Measurements from ENCODE around the gene GOT1. TPM values are rescaled to one million over a fixed set of nuclear protein-coding genes. Genes with fewer than 3 reads are reported as not detected.

GOT1 gene
- total RNA-seq, 4 donors from 2014 or later, result 45.8 to 65.1 (median 51.0) TPM

DNA sequence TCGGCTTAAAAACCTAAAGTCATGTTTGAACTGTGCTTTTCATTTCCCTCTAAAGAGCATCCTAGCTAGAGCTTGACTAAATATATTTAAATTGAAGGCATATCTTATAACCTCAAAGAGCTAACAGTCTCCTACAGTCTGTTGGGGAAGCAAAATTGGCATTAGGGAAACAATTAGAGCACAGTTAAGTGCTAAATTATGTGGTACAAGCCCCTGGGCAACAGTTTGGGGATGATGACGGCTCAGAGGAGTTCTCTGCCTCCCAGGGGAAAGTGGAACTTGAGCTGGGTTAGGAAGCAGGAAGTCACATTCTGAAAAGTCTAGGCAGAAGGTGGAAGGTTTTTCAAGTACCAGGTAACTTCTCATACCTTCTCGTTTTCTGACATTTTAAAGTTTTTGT lies 18.6 kb upstream of the GOT1 start:
- H3K4me3 ChIP-seq, result no peak overlapping the region
- WGBS, 2 donors, result 72 to 74% methylated on average over 3 of the region's 3 CpGs
- peaks cover 0 to 56% (median 0%) of the 10 kb centered on the region in 4 donors for H3K27me3 ChIP-seq
- intact Hi-C loops (cut with DNase I), result no loop called here
- H3K36me3 ChIP-seq, result no peaks in the 10 kb centered on the region
- no peaks in the 10 kb centered on the region for H3K4me1 ChIP-seq
- DNase-seq, result no peak
- H3K27ac ChIP-seq, result no peak overlapping the region
- no peaks in the 10 kb centered on the region for H3K9me3 ChIP-seq
- no peak for TF ChIP-seq CTCF (IDR thresholded peaks at IDR 0.05)
- no peak for TF ChIP-seq POLR2A (IDR thresholded peaks at IDR 0.05)

GRCh38 chr10:99444383-99445045 lies 14.1 kb upstream of the GOT1 start:
- 65 to 79% methylated on average over 8 to 15 of the region's 16 CpGs for WGBS, 2 donors
- Histone ChIP-seq H3K4me1 (no peaks in the 10 kb centered on the region), H3K27me3 (peaks cover 0 to 21% (median 0%) of the 10 kb centered on the region in 4 donors), H3K27ac (no peak overlapping the region), H3K4me3 (no peak overlapping the region), H3K36me3 (no peaks in the 10 kb centered on the region), H3K9me3 (no peaks in the 10 kb centered on the region)
- no peak for DNase-seq
- TF ChIP-seq CTCF (IDR thresholded peaks at IDR 0.05) (no peak), POLR2A (IDR thresholded peaks at IDR 0.05) (no peak)
- intact Hi-C loops (cut with DNase I), result no loop called here

GRCh38 chr10:99443500-99443899 lies 13.1 kb upstream of the GOT1 start:
- Histone ChIP-seq H3K4me3 (no peak overlapping the region), H3K4me1 (no peaks in the 10 kb centered on the region), H3K27me3 (peaks cover 0 to 11% (median 0%) of the 10 kb centered on the region in 4 donors), H3K36me3 (no peaks in the 10 kb centered on the region), H3K27ac (no peak overlapping the region), H3K9me3 (no peaks in the 10 kb centered on the region)
- TF ChIP-seq POLR2A (IDR thresholded peaks at IDR 0.05) (no peak), CTCF (IDR thresholded peaks at IDR 0.05) (no peak)
- no peak for DNase-seq
- WGBS, 2 donors, result 49 to 57% methylated on average over 3 of the region's 3 CpGs
- intact Hi-C loops (cut with DNase I), result no loop called here

DNA sequence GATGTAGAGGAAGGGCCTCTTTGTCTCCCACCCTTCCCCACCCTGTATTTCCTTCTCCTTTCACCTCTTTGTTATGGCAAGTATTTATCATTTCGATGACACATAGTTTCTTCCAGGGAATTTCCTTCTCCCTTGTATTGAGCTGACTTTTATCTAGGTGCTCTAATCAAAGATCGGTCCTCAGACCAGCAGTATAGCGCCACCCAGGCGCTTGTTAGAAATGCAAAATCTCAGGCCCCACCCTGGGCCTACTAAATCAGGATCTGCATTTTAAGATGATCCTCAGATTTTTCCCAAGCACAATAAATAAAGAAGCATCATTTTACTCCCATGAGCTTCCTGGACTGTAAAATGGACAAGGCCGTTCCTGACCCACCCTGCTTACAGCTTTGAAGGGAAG lies 12.0 kb upstream of the GOT1 start:
- Histone ChIP-seq H3K36me3 (peaks cover 0 to 10% (median 0%) of the 10 kb centered on the region in 3 donors), H3K9me3 (no peaks in the 10 kb centered on the region)

More for the DNA sequence above, 12.0 kb upstream of the GOT1 start:
- Histone ChIP-seq H3K4me1 (no peaks in the 10 kb centered on the region), H3K4me3 (no peak overlapping the region), H3K27ac (no peak overlapping the region), H3K27me3 (peaks cover 0 to 4% (median 0%) of the 10 kb centered on the region in 4 donors)
- intact Hi-C loops (cut with DNase I), result no loop called here
- no peak for DNase-seq
- 80 to 90% methylated on average over 5 of the region's 5 CpGs for WGBS, 2 donors
- no peak for TF ChIP-seq CTCF (IDR thresholded peaks at IDR 0.05)
- TF ChIP-seq POLR2A (IDR thresholded peaks at IDR 0.05), result no peak

Measured in esophagus squamous epithelium (tissue), 5 donors.